Liver (tissue), 9 donors: ENCODE measurements around the gene GPA33. TPM values are rescaled to one million over a fixed set of nuclear protein-coding genes. Genes with fewer than 3 reads are reported as not detected.

ENCODE experiments used
- DNase-seq: peaks from one replicate; pipeline ENCODE4 v3.0.0-alpha.2; 2017; ENCODE audit warnings: low spot score
- H3K27ac ChIP-seq, 2 donors: one replicate each; pipeline ENCODE4 v1.7.0; 2013; ENCODE audit warnings: inconsistent platforms in 2 of 2, low read length in 2 of 2, control low read depth in 1 of 2, low read depth in 1 of 2, mild to moderate bottlenecking in 1 of 2
- H3K27me3 ChIP-seq, 4 donors: one replicate each; pipeline versions ENCODE4 v1.6.1 to v1.7.0; 2013; ENCODE audit warnings: low read length in 3 of 4, inconsistent platforms in 1 of 4, mild to moderate bottlenecking in 1 of 4, moderate library complexity in 1 of 4; ENCODE audit not compliant: control insufficient read depth in 4 of 4, insufficient read depth in 4 of 4
- H3K36me3 ChIP-seq, 4 donors: one replicate each; pipeline versions ENCODE4 v1.6.1 to v1.7.0; 2013; ENCODE audit warnings: low read length in 3 of 4, mild to moderate bottlenecking in 3 of 4, low read depth in 1 of 4, moderate library complexity in 1 of 4; ENCODE audit not compliant: control insufficient read depth in 4 of 4, insufficient read depth in 3 of 4
- H3K4me1 ChIP-seq, 4 donors: one replicate each; pipeline versions ENCODE4 v1.6.1 to v1.7.0; 2013; ENCODE audit warnings: low read length in 3 of 4, mild to moderate bottlenecking in 3 of 4, moderate library complexity in 1 of 4; ENCODE audit not compliant: control insufficient read depth in 4 of 4, insufficient read depth in 4 of 4
- H3K4me3 ChIP-seq, 3 donors: one replicate each; pipeline versions ENCODE4 v1.6.1 to v1.7.0; 2013; ENCODE audit warnings: low read length in 3 of 3, control low read depth in 1 of 3, low read depth in 1 of 3, mild to moderate bottlenecking in 1 of 3
- H3K9ac ChIP-seq, 2 donors: one replicate each; pipeline ENCODE4 v1.7.0; 2013; ENCODE audit warnings: low read length in 2 of 2, mild to moderate bottlenecking in 2 of 2, moderate library complexity in 2 of 2, control low read depth in 1 of 2, low read depth in 1 of 2
- H3K9me3 ChIP-seq, 4 donors: one replicate each; pipeline versions ENCODE4 v1.6.1 to v1.7.0; 2013; ENCODE audit warnings: low read length in 3 of 4; ENCODE audit not compliant: control insufficient read depth in 4 of 4
- ATF3 ChIP-seq: IDR thresholded peaks from 2 replicates; pipeline ENCODE4 v1.6.1; 2016; ENCODE audit warnings: antibody characterized with exemption
- EGR1 ChIP-seq, 2 donors: IDR thresholded peaks; 2 replicates each; pipeline ENCODE4 v1.6.1; 2016 to 2018; ENCODE audit warnings: antibody characterized with exemption in 2 of 2, low read depth in 2 of 2
- FOXA2 ChIP-seq: IDR thresholded peaks from 2 replicates; pipeline ENCODE4 v1.6.1; 2016; ENCODE audit warnings: antibody characterized with exemption
- GABPA ChIP-seq, 2 donors: IDR thresholded peaks in 1 of 2; conservative IDR thresholded peaks in 1 of 2; 2 replicates each; pipeline ENCODE4 v1.6.1; 2016; ENCODE audit warnings: antibody characterized with exemption in 2 of 2, mild to moderate bottlenecking in 1 of 2, moderate library complexity in 1 of 2
- HNF4A ChIP-seq, 2 donors: conservative IDR thresholded peaks; 2 replicates each; pipeline ENCODE4 v1.6.1; 2016; ENCODE audit warnings: antibody characterized with exemption in 2 of 2, mild to moderate bottlenecking in 2 of 2
- HNF4G ChIP-seq: IDR thresholded peaks from 2 replicates; pipeline ENCODE4 v1.6.1; 2016; ENCODE audit warnings: antibody characterized with exemption
- JUND ChIP-seq, 2 donors: IDR thresholded peaks; 2 replicates each; pipeline ENCODE4 v1.6.1; 2016; ENCODE audit warnings: antibody characterized with exemption in 2 of 2
- RAD21 ChIP-seq, 2 donors: IDR thresholded peaks; 2 replicates each; pipeline ENCODE4 v1.6.1; 2016; ENCODE audit warnings: antibody characterized with exemption in 2 of 2, mild to moderate bottlenecking in 2 of 2
- REST ChIP-seq: IDR thresholded peaks from 2 replicates; pipeline ENCODE4 v1.6.1; 2016; ENCODE audit warnings: antibody characterized with exemption, mild to moderate bottlenecking
- RXRA ChIP-seq, 2 donors: IDR thresholded peaks; 2 replicates each; pipeline ENCODE4 v1.6.1; 2017 to 2018; ENCODE audit warnings: antibody characterized with exemption in 2 of 2, mild to moderate bottlenecking in 1 of 2
- SP1 ChIP-seq: IDR thresholded peaks from 2 replicates; pipeline ENCODE4 v1.6.1; 2018; ENCODE audit warnings: antibody characterized with exemption, mild to moderate bottlenecking
- YY1 ChIP-seq: IDR thresholded peaks from 2 replicates; pipeline ENCODE4 v1.6.1; 2016; ENCODE audit warnings: antibody characterized with exemption, mild to moderate bottlenecking
- WGBS: extraction: QIAGEN DNeasy Blood & Tissue Kit; methylation state at CpG from one replicate; pipeline ENCODE4 v1.1.7; 2013; 5-methylcytosine and 5-hydroxymethylcytosine counted together
- polyA plus RNA-seq, 2 donors: library from polyadenylated mRNA; stranded (reverse) in 1 of 2; unstranded in 1 of 2; fragments of 200-250 nt in 1 of 2; fragments of >200 nt in 1 of 2; fragmentation: Nextera tagmentation in 1 of 2; extraction: Ambion mirVana in 1 of 2; gene quantifications; one replicate each; pipeline versions ENCODE4 v1.2.1 to v1.2.3, GENCODE V29; 2013 to 2015
- total RNA-seq, 2 donors: library from RNA; depleted of rRNA; stranded (reverse); fragments of >200 nt; gene quantifications; one replicate each; pipeline ENCODE4 v1.2.3, GENCODE V29; 2014
- TF ChIP-seq, protein P1 (sequence below): IDR thresholded peaks from 2 replicates; pipeline ENCODE4 v1.6.1; 2016; ENCODE audit warnings: antibody characterized with exemption
- TF ChIP-seq, protein P2 (sequence below): fragments of 150-350 bp; IDR thresholded peaks from 2 replicates; pipeline ENCODE4 v1.5.1; 2017; ENCODE audit warnings: improper control_type of control experiment, low read depth, low read length; ENCODE audit not compliant: missing input control
- donor health status: healthy.
- donor health status: healthy.
- donor health status: healthy.
- donor health status: healthy.
- donor health status: healthy.

The GPA33 gene
- total and polyA plus RNA-seq, 4 donors = 0.03 to 0.19 (median 0.08) TPM; not detected in 1

GRCh38 chr1:167065471-167065870 is 24.7 kb downstream of the GPA33 start:
- DNase-seq = no peak
- no peak for TF ChIP-seq FOXA2
- Histone ChIP-seq H3K27ac (no peak overlapping the region), H3K9ac (no peak overlapping the region), H3K36me3 (no peaks in the 10 kb centered on the region), H3K4me1 (peaks cover 0 to 2% (median 0%) of the 10 kb centered on the region in 4 donors), H3K4me3 (no peak overlapping the region), H3K9me3 (no peaks in the 10 kb centered on the region), H3K27me3 (no peaks in the 10 kb centered on the region)
- 81% methylated on average over 8 of the region's 8 CpGs for WGBS

- Histone ChIP-seq H3K27me3 (no peaks in the 10 kb centered on the region), H3K36me3 (no peaks in the 10 kb centered on the region), H3K4me3 (no peak overlapping the region), H3K4me1 (peaks cover 0 to 2% (median 0%) of the 10 kb centered on the region in 4 donors), H3K27ac (no peak overlapping the region), H3K9me3 (no peaks in the 10 kb centered on the region), H3K9ac (no peak overlapping the region)
- WGBS = 82% methylated on average over 9 of the region's 9 CpGs
- no peak for TF ChIP-seq HNF4A (conservative IDR thresholded peaks at IDR 0.05)
- TF ChIP-seq HNF4G = no peak
- no peak for TF ChIP-seq FOXA2
- DNase-seq = no peak
Observed at GRCh38 chr1:167064621-167065020, 25.6 kb downstream of the GPA33 start.

DNA sequence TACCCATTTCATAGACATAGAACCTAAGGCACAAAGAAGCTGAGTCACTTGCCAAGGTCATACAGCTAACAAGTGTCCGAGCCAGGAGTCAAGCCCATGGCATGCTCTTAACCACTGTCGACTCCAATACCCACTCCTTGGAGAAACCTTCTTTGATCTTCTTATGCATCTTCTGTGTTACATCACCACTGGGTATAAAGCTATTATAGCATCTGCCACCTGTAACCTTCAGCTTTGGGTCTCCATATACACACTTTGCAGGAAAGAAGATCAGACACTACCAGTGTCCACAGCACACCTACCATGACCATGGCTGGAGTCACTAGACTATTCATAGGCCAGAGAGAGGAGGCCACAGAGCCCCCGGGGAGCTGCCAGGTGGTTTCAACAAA is 29.1 kb downstream of the GPA33 start:
- H3K27ac ChIP-seq = no peak overlapping the region
- DNase-seq = no peak
- no peaks in the 10 kb centered on the region for H3K9me3 ChIP-seq
- H3K4me1 ChIP-seq = peaks cover 0 to 5% (median 1%) of the 10 kb centered on the region in 4 donors
- H3K4me3 ChIP-seq = no peak overlapping the region
- H3K36me3 ChIP-seq = no peaks in the 10 kb centered on the region
- 86% methylated on average over 3 of the region's 3 CpGs for WGBS
- H3K9ac ChIP-seq = no peak overlapping the region
- no peaks in the 10 kb centered on the region for H3K27me3 ChIP-seq
- TF ChIP-seq RAD21 (IDR thresholded peaks at IDR 0.05) = no peak
- TF ChIP-seq, protein P1, sequence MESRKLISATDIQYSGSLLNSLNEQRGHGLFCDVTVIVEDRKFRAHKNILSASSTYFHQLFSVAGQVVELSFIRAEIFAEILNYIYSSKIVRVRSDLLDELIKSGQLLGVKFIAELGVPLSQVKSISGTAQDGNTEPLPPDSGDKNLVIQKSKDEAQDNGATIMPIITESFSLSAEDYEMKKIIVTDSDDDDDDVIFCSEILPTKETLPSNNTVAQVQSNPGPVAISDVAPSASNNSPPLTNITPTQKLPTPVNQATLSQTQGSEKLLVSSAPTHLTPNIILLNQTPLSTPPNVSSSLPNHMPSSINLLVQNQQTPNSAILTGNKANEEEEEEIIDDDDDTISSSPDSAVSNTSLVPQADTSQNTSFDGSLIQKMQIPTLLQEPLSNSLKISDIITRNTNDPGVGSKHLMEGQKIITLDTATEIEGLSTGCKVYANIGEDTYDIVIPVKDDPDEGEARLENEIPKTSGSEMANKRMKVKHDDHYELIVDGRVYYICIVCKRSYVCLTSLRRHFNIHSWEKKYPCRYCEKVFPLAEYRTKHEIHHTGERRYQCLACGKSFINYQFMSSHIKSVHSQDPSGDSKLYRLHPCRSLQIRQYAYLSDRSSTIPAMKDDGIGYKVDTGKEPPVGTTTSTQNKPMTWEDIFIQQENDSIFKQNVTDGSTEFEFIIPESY = no peak
- TF ChIP-seq RXRA (IDR thresholded peaks at IDR 0.05) = no peak
- no peak for TF ChIP-seq YY1
- TF ChIP-seq GABPA (IDR thresholded peaks at IDR 0.05 in 1 of 2, conservative IDR thresholded peaks at IDR 0.05 in 1 of 2) = no peak
- TF ChIP-seq ATF3 = no peak
- TF ChIP-seq, protein P2, sequence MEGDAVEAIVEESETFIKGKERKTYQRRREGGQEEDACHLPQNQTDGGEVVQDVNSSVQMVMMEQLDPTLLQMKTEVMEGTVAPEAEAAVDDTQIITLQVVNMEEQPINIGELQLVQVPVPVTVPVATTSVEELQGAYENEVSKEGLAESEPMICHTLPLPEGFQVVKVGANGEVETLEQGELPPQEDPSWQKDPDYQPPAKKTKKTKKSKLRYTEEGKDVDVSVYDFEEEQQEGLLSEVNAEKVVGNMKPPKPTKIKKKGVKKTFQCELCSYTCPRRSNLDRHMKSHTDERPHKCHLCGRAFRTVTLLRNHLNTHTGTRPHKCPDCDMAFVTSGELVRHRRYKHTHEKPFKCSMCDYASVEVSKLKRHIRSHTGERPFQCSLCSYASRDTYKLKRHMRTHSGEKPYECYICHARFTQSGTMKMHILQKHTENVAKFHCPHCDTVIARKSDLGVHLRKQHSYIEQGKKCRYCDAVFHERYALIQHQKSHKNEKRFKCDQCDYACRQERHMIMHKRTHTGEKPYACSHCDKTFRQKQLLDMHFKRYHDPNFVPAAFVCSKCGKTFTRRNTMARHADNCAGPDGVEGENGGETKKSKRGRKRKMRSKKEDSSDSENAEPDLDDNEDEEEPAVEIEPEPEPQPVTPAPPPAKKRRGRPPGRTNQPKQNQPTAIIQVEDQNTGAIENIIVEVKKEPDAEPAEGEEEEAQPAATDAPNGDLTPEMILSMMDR = no peak
- TF ChIP-seq JUND (IDR thresholded peaks at IDR 0.05) = no peak
- TF ChIP-seq EGR1 (IDR thresholded peaks at IDR 0.05; ENCODE audit: low read depth in 2 of 2) = no peak
- no peak for TF ChIP-seq SP1
- no peak for TF ChIP-seq REST
